Heart left ventricle (tissue), 16 donors: ENCODE results near the gene ALK. TPM values are rescaled to one million over a fixed set of nuclear protein-coding genes. Genes with fewer than 3 reads are reported as not detected.

Source experiments
- ATAC-seq, 4 donors: fragments of 200-7000 bp; cut with Tn5 transposase; one replicate each; pipeline ENCODE4 v1.9.1; 2020 to 2022; ENCODE audit warnings: moderate library complexity in 4 of 4, mild to moderate bottlenecking in 3 of 4, moderate number of reproducible peaks in 1 of 4
- DNase-seq, 5 donors: peaks; one replicate each; pipeline ENCODE4 v3.0.0-alpha.2; 2020
- H3K27ac ChIP-seq, 12 donors: fragments of 200-600 bp; sonication (generic) in 4 of 12; one replicate each; pipeline versions ENCODE4 v1.5.0 to v1.8.0; 2016 to 2022; ENCODE audit warnings: mild to moderate bottlenecking in 2 of 12
- H3K27me3 ChIP-seq, 9 donors: fragments of 200-600 bp; sonication (generic) in 2 of 9; one replicate each; pipeline versions ENCODE4 v1.5.1 to v1.8.0; 2016 to 2022; ENCODE audit warnings: mild to moderate bottlenecking in 3 of 9
- H3K36me3 ChIP-seq, 9 donors: fragments of 200-600 bp; sonication (generic) in 2 of 9; one replicate each; pipeline versions ENCODE4 v1.5.0 to v1.8.0; 2018 to 2022; ENCODE audit warnings: mild to moderate bottlenecking in 2 of 9
- H3K4me1 ChIP-seq, 12 donors: fragments of 200-600 bp; sonication (generic) in 4 of 12; one replicate each; pipeline versions ENCODE4 v1.5.0 to v1.8.0; 2016 to 2022; ENCODE audit warnings: mild to moderate bottlenecking in 3 of 12
- H3K4me3 ChIP-seq, 12 donors: fragments of 200-600 bp; sonication (generic) in 4 of 12; one replicate each; pipeline versions ENCODE4 v1.5.0 to v1.8.0; 2017 to 2022; ENCODE audit warnings: mild to moderate bottlenecking in 9 of 12, moderate library complexity in 4 of 12
- H3K9me3 ChIP-seq, 12 donors: fragments of 200-600 bp; sonication (generic) in 4 of 12; one replicate each; pipeline versions ENCODE4 v1.5.0 to v1.8.0; 2016 to 2022; ENCODE audit warnings: mild to moderate bottlenecking in 1 of 12
- CTCF ChIP-seq, 12 donors: fragments of 200-600 bp; sonication (generic) in 4 of 12; IDR thresholded peaks; one replicate each; pipeline versions ENCODE4 v1.5.0 to v1.8.0; 2018 to 2022; ENCODE audit warnings: antibody characterized with exemption in 12 of 12, mild to moderate bottlenecking in 5 of 12
- POLR2A ChIP-seq, 2 donors: fragments of 450-650 bp; IDR thresholded peaks; one replicate each; pipeline ENCODE4 v1.6.1; 2017; ENCODE audit warnings: antibody characterized with exemption in 2 of 2, mild to moderate bottlenecking in 2 of 2, moderate library complexity in 2 of 2
- WGBS, 4 donors: extraction: QIAGEN DNeasy Blood & Tissue Kit in 2 of 4; methylation state at CpG; one replicate each; pipeline versions ENCODE4 v1.1.5 to v1.1.7; 2013 to 2018; 5-methylcytosine and 5-hydroxymethylcytosine counted together
- intact Hi-C, 10 donors: fragments of 100-400 bp; cut with DNase I; formaldehyde crosslinking; loops; one replicate each; pipeline versions ENCODE4 v1.11.1 to v1.14.2; 2022
- polyA plus RNA-seq, 2 donors: library from polyadenylated mRNA; stranded (reverse); fragments of 200-250 nt; gene quantifications; one replicate each; pipeline ENCODE4 v1.2.3, GENCODE V29; 2013
- total RNA-seq, 9 donors: library from RNA; depleted of rRNA in 2 of 9; stranded (reverse); fragments of >200 nt in 2 of 9; fragmentation: NEBNext Ultra II Directional in 3 of 9; extraction: Animal tissue kit (Norgen Biotek cat#: 25700) in 3 of 9; gene quantifications; one replicate each; pipeline versions ENCODE4 v1.1.0 to v1.2.4, GENCODE V29; 2016 to 2023
- donor health status: ischemic (EF 13 %, LVEDD 7.1; RV severe dilation, severe dysfunction).
- donor health status: healthy with polysubstance abuse.
- donor health status: DM: no; HTN: yes; CAD: no.
- donor health status: DM: no; HTN: no; CAD: no.
- donor health status: ischemic (EF 25% LVEDD 6.9; RV normal size, moderate dysfunction).
- donor health status: ischemic (EF 25% LVEDD 5.7; RV mildly dilated, moderate dysfunction).
- donor health status: healthy.
- donor health status: DM: yes; HTN: yes; CAD: no.
- donor health status: ischemic (EF 35%, LVEDD 5.7; RV mildly dilated, moderate dysfunction).
- donor health status: nonischemic (EF 11% LVEDD 7.7; RV severe dilation, severe dysfunction).
- donor health status: DM: yes; HTN: yes; CAD: no.
- donor health status: PGD.
- donor health status: ischemic (EF 29% LVEDD 5.4; RV normal size, mild dysfunction).
- donor health status: nonischemic (EF 23%, LVEDD 6.1; RV moderate dilation, normal function).

The ALK gene
- total and polyA plus RNA-seq, 11 donors, result 0.05 to 0.50 (median 0.13) TPM; not detected in 5

- intact Hi-C loops, result no loop called here
- Histone ChIP-seq H3K36me3 (no peaks in the 10 kb centered on the region), H3K27ac (no peak overlapping the region), H3K27me3 (no peaks in the 10 kb centered on the region), H3K9me3 (no peaks in the 10 kb centered on the region), H3K4me1 (peaks cover 0 to 4% (median 0%) of the 10 kb centered on the region in 12 donors), H3K4me3 (no peak overlapping the region)
- ATAC-seq (no peak), DNase-seq (no peak)
- TF ChIP-seq CTCF (IDR thresholded peaks at IDR 0.05), result no peak
- TF ChIP-seq POLR2A (IDR thresholded peaks at IDR 0.05), result no peak
- WGBS, 4 donors, result 80 to 87% (median 85%) methylated on average over 2 of the region's 2 CpGs
Observed at GRCh38 chr2:29638641-29639040, 282.7 kb downstream of the ALK start.

- TF ChIP-seq CTCF (IDR thresholded peaks at IDR 0.05), result no peak
- TF ChIP-seq POLR2A (IDR thresholded peaks at IDR 0.05), result no peak
- Histone ChIP-seq H3K27ac (no peak overlapping the region), H3K9me3 (no peaks in the 10 kb centered on the region), H3K36me3 (no peaks in the 10 kb centered on the region), H3K4me3 (no peak overlapping the region), H3K27me3 (peaks cover 0 to 7% (median 0%) of the 10 kb centered on the region in 9 donors), H3K4me1 (no peaks in the 10 kb centered on the region)
- ATAC-seq (no peak), DNase-seq (no peak)
- intact Hi-C loops, result no loop called here
- WGBS, 4 donors, result 92 to 98% (median 96%) methylated on average over 1 of the region's 1 CpG
Observed at GRCh38 chr2:29634916-29635315, 286.5 kb downstream of the ALK start.

GRCh38 chr2:29632018-29632417 is 289.4 kb downstream of the ALK start:
- TF ChIP-seq POLR2A (IDR thresholded peaks at IDR 0.05) (no peak), CTCF (IDR thresholded peaks at IDR 0.05) (no peak)

GRCh38 chr2:29629495-29629894 is 291.9 kb downstream of the ALK start:
- H3K27ac ChIP-seq, result no peak overlapping the region
- no peaks in the 10 kb centered on the region for H3K36me3 ChIP-seq
- no peaks in the 10 kb centered on the region for H3K9me3 ChIP-seq
- H3K4me3 ChIP-seq, result no peak overlapping the region
- ATAC-seq, result no peak
- DNase-seq, result no peak
- H3K27me3 ChIP-seq, result peaks cover 0 to 7% (median 0%) of the 10 kb centered on the region in 9 donors
- H3K4me1 ChIP-seq, result peaks cover 0 to 9% (median 0%) of the 10 kb centered on the region in 12 donors
- intact Hi-C loops, result loop anchor here in 1 of 10 donors (5.0 kb wide), 1 partner anchor 197 kb away; no protein-coding TSS in a partner anchor
- TF ChIP-seq CTCF (IDR thresholded peaks at IDR 0.05), result no peak
- no peak for TF ChIP-seq POLR2A (IDR thresholded peaks at IDR 0.05)

More at GRCh38 chr2:29632018-29632417, 289.4 kb downstream of the ALK start:
- Histone ChIP-seq H3K4me1 (peaks cover 0 to 9% (median 0%) of the 10 kb centered on the region in 12 donors), H3K4me3 (no peak overlapping the region), H3K9me3 (no peaks in the 10 kb centered on the region), H3K27ac (no peak overlapping the region), H3K27me3 (peaks cover 0 to 7% (median 0%) of the 10 kb centered on the region in 9 donors), H3K36me3 (no peaks in the 10 kb centered on the region)
- intact Hi-C loops, result no loop called here
- DNase-seq (no peak), ATAC-seq (no peak)
- 73 to 95% (median 85%) methylated on average over 2 of the region's 2 CpGs for WGBS, 4 donors
